Neural crest cell (in vitro differentiated cells): Measurements from ENCODE around the gene SLC6A7. TPM values are rescaled to one million over a fixed set of nuclear protein-coding genes. Genes with fewer than 3 reads are reported as not detected.

Source experiments
- DNase-seq: peaks from one replicate; pipeline ENCODE4 v3.0.0; 2021; ENCODE audit warnings: low read depth, mixed read lengths, low spot score
- H3K27ac Mint-ChIP-seq: one replicate; pipeline ENCODE4 v1.8.0; 2021; ENCODE audit warnings: mild to moderate bottlenecking, mixed read lengths; ENCODE audit not compliant: unreplicated experiment
- H3K27me3 Mint-ChIP-seq: 2 replicates; pipeline ENCODE4 v1.8.0; 2021; ENCODE audit warnings: low read depth, mild to moderate bottlenecking, mixed read lengths
- H3K36me3 Mint-ChIP-seq: 2 replicates; pipeline ENCODE4 v1.8.0; 2021; ENCODE audit warnings: low read depth, mild to moderate bottlenecking, mixed read lengths
- H3K4me1 Mint-ChIP-seq: 2 replicates; pipeline ENCODE4 v1.8.0; 2021; ENCODE audit warnings: mixed read lengths
- H3K4me3 Mint-ChIP-seq: one replicate; pipeline ENCODE4 v1.8.0; 2021; ENCODE audit warnings: mild to moderate bottlenecking, mixed read lengths
- H3K9me3 Mint-ChIP-seq: 2 replicates; pipeline ENCODE4 v1.8.0; 2021; ENCODE audit warnings: mixed read lengths
- CTCF ChIP-seq: fragments of 200-600 bp; sonication (generic); conservative IDR thresholded peaks from 2 replicates; pipeline ENCODE4 v1.5.0; 2021; ENCODE audit warnings: antibody characterized with exemption, mild to moderate bottlenecking
- total RNA-seq: library from RNA; stranded (reverse); gene quantifications from 2 replicates; pipeline ENCODE4 v1.2.1, GENCODE V29; 2021

Gene SLC6A7
- total RNA-seq, 1 donor from 2014 or later, result not detected

DNA sequence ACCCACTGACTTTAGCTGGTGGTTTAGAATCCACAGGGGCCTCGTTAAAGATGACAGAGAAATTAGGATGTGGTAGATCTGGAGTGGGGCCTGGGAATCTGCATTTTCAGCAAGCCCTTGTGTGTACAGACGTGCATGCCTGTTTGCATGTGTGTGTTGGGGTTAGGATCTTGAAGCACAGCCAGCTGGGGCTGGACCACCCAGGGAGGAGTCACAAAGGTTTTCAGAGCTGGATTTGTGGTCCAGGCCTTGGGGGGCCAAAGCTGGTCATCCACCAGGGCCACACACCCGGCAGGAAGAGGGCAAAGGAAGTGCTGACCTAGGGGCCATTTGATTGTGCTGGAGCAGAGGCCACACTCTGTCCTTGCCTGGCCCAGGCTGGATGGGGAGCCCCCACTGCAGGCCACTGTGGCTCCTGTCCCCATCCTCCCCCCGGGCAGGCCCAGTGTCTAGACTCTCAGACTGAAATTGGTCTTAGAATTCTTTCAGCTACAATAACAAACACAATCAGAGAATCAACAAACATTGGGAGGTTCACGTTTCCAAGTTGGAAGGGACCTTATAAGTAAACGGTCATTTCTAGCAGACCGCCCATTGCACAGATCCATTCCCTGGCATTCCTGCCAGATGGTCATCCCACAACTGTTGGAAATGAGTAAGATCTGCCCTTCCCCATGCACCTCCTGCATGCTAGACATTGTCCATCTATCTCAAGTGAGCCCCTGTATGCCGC lies 13.0 kb upstream of the SLC6A7 start:
- peaks cover 5% of the 10 kb centered on the region for H3K4me1 Mint-ChIP-seq
- H3K27ac Mint-ChIP-seq, result peak overlapping the region; percentile 27
- H3K36me3 Mint-ChIP-seq, result no peaks in the 10 kb centered on the region
- no peak for DNase-seq
- no peaks in the 10 kb centered on the region for H3K9me3 Mint-ChIP-seq
- H3K27me3 Mint-ChIP-seq, result peaks cover 9% of the 10 kb centered on the region
- TF ChIP-seq CTCF, result no peak
- no peak overlapping the region for H3K4me3 Mint-ChIP-seq

- no peaks in the 10 kb centered on the region for H3K9me3 Mint-ChIP-seq
- DNase-seq, result no peak
- H3K36me3 Mint-ChIP-seq, result no peaks in the 10 kb centered on the region
- peak overlapping the region; percentile 19 for H3K27ac Mint-ChIP-seq
- H3K4me1 Mint-ChIP-seq, result peaks cover 5% of the 10 kb centered on the region
- peaks cover 6% of the 10 kb centered on the region for H3K27me3 Mint-ChIP-seq
- no peak overlapping the region for H3K4me3 Mint-ChIP-seq
- TF ChIP-seq CTCF, result no peak
These were observed 12.1 kb upstream of the SLC6A7 start for GRCh38 chr5:150177721-150178120.

- H3K4me1 Mint-ChIP-seq, result peaks cover 5% of the 10 kb centered on the region
- no peaks in the 10 kb centered on the region for H3K9me3 Mint-ChIP-seq
- no peak overlapping the region for H3K4me3 Mint-ChIP-seq
- H3K27me3 Mint-ChIP-seq, result peaks cover 9% of the 10 kb centered on the region
- DNase-seq, result no peak
- no peaks in the 10 kb centered on the region for H3K36me3 Mint-ChIP-seq
- no peak for TF ChIP-seq CTCF
- H3K27ac Mint-ChIP-seq, result no peak overlapping the region
These were observed 11.6 kb upstream of the SLC6A7 start for GRCh38 chr5:150178262-150178661.

- TF ChIP-seq CTCF, result no peak
- H3K4me1 Mint-ChIP-seq, result peaks cover 5% of the 10 kb centered on the region
- no peak overlapping the region for H3K27ac Mint-ChIP-seq
- H3K36me3 Mint-ChIP-seq, result no peaks in the 10 kb centered on the region
- DNase-seq, result no peak
- H3K27me3 Mint-ChIP-seq, result peaks cover 4% of the 10 kb centered on the region
- no peak overlapping the region for H3K4me3 Mint-ChIP-seq
- no peaks in the 10 kb centered on the region for H3K9me3 Mint-ChIP-seq
These were observed 10.7 kb upstream of the SLC6A7 start for GRCh38 chr5:150179019-150179620.

- Mint-ChIP-seq H3K4me1 (peaks cover 5% of the 10 kb centered on the region), H3K36me3 (no peaks in the 10 kb centered on the region), H3K9me3 (no peaks in the 10 kb centered on the region), H3K27ac (no peak overlapping the region), H3K4me3 (no peak overlapping the region), H3K27me3 (peaks cover 7% of the 10 kb centered on the region)
- no peak for DNase-seq
- TF ChIP-seq CTCF, result no peak
These were observed 9.4 kb upstream of the SLC6A7 start for GRCh38 chr5:150180241-150181026.
